Dedifferentiated amniotic fluid mesenchymal stem cell (primary cell): Measurements from ENCODE around the gene BUB3.

Experiments used
- DNase-seq: peaks from one replicate; pipeline ENCODE4 v3.0.0-alpha.2; 2016; ENCODE audit errors: extremely low spot score

BUB3 gene

DNA sequence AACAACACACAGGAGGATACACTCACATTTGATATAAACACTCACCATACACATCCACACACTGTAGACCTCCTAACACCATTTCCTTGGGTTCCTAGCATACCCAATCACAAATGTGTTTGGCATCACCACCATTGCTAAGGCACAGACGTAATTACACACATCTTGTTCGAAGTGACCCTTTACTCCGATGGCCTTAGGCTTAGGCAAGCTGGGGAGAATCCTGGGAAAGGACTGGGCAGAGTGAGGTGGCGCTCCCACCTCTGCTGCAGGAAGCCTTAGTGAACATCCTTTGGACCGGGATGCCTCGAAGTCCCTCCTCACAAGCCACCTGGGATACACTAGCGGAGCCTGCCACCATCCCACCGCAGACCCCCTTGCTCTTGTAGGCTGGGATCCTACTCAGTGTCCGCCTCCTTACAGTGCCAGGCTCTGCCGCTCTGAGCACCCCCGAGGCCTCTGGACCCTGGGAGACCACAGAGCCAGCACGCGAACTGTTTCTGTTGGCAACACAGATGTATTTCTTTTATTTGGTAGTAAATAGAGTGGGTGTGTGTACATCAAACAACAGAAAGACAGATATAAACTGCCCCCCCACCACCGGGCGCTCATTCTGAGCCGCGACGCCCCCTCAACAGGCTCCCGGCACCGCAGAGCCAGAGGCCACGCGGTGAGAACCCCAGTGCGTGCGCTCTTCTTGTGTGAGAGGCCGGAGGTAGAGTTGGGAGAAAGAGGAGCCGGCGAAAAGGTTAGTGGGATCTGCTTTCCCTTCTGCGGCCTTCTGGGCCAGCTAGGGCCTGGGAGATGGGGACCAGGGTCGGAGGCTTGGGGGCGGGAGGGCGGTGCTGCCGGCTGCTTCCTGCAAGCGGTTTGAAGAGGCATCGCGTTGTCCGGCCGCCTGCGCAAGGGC, 12.2 kb upstream of the BUB3 start:
- no peak for DNase-seq

DNA sequence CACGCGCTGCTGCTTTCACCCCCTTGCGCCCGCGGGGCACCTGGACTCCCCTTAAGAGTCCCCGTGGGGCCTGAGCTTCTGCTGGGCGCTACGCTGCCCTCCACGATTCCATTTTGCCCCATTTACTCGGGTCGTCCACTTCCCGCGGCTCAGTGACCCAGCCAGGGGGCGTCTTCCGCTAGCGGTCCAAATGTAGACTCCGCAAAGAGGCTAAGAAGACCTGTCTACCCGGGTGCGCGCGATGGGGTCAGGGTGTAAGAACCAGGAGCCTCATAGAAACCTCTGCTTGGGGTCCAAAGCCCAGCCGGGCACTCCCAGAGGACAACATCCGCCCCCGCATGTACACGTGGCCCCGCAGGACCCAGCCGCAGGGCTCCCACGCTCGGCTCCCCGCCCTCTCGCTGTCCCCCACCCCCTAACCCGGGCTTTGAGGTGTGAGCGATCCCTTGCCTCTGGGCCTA, 11.5 kb upstream of the BUB3 start:
- no peak for DNase-seq

DNA sequence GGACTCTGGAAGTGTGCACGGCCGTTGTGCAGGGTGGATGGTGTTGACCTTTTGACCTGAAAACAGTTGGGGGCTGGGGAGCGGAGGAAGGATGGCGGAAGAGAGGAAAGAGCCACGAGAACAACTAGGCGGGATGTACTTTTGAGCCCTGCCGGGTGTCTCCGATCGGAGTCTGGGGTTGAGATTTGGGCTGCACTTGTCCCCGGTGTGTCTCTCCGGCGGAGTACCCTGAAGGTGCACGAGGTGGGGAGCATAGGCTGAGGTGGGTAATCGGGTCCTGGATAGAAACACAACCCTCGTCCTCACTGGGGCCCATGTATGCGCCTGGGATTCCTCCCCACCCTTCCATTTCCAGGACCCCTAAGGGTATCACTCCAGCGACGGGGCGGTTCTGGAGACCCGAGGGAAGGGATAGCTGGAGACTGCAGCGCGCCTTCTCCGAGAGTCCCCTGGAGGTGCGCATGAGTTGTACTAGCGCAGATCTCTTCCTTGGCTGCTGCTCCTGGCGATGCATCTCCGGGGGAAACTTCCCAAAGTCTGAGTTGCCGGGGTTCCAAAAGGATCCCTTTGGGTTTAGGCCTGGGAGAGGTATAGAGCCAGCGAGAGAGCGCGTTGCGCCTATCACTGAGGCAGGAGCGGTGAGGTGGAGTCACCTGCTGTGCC, 10.9 kb upstream of the BUB3 start:
- no peak for DNase-seq

DNA sequence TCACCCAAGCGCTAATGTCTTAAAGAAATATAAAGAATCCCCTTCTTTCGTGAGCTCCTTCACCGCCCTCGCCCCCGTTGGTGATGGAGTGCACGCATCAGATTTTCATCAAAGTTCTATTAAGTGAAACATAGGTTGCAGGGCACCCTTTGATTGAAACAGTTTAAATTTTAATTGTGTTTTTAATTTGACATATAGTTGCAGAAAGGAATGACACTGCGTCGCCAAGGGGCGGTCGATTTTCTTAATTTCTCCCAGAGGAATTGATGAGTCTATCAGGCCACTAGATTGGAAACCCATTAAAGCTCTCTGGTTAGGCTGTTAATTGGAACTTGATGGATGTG, 10.4 kb upstream of the BUB3 start:
- DNase-seq, result no peak

DNA sequence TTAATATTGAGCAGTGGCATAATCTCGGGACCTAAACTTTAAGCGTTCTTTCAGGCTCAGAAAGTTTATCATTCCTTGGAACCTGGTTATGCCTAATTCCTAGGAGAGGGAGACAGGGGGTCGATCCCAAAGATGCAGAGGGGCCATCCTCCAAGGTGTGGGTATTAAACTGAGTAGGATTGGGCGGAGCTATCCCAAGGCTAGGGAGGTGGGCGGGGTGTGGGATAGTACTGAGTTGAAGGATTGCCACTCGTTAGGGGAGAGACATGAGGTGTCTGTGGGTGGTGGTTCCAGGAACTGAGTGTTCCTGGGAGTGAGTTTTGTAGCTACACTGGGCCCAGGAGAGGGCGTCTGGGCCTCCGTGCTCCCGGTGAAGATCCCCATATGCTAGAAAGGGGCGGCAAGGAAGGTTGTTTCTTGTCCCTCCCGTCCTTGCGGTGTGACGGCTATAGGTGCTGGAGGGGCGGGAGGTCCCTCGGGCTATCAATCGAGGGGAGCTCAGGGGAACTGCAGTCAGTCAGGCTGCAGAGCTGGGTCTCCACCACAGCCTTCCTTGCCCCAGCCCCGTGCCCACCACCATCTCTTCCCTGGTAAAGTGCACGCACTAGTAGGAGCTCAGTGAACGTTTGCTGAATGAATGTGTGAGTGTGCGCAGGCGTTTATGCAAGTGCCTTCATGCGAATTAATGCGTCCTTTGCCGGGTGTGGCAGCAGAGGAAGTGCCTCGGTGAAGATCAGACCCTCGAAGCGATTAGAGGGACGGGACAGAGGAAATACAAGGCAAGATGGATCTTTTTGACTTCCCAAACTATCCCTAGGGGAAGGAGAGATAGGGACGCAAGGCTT, 9.3 kb upstream of the BUB3 start:
- no peak for DNase-seq

DNA sequence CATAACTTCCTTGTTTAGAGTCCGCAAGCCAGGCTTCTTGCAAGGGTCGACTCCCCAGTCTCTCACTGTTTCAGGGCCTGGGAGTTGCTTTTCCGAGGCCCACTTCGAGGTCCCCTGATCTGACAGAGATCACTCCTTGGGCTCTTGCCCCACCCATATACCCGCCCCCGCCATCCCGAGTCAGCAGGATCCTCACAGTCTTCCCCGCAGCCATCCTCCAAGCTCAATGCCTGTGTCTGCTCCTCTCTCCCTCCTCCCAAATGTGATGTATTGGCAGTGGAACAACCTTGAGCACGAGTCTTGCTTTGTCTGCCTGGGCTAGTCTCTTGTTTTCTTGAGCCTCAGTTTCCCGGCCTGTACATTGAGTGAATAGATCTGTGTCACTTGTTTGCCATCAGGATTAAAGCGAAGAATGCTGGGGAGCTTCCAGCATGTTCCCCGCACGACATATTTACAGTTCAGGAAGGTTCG, 8.6 kb upstream of the BUB3 start:
- no peak for DNase-seq

DNA sequence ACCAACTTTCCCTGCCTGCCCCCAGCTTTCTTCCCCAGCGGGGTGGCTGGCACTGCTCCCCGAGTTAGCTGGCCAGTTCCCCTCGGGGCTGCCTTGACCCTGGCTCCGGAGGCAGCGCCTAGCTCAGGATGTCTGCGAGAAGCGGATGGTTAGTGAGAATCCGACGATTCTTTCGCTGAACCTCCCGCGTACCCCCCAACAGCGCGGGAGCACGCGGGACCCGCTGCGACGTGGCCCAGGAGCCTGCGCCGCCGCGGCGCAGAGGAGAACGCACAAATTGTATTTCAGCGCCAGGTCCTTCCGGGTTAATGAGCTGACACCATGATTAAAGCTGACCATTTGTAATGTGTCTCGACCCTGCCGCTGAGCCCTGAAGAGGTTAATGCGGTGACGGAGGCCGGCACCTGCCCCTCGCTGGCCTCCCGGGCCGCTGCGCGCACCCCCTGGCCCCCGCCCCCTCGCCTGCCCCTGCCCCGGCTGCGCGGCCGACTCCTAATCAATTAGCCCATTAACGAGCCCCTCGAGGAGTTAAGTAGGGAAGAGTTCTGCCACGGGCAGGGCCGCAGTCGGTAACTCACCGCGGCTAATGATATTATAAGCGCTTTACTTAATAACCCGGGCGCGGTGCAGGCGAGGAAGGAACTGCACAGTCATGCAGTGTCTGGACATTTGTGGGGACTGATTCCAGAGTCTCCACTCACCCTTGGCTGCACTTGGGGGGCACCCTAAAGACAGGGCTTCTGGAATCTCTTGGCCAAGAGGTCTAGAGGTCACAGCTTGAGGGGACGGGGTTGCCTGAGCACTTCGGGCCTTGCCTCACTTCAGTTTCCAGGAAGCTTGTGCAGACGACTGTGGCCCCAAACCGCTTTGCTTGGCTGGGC, 7.9 kb upstream of the BUB3 start:
- no peak for DNase-seq

DNA sequence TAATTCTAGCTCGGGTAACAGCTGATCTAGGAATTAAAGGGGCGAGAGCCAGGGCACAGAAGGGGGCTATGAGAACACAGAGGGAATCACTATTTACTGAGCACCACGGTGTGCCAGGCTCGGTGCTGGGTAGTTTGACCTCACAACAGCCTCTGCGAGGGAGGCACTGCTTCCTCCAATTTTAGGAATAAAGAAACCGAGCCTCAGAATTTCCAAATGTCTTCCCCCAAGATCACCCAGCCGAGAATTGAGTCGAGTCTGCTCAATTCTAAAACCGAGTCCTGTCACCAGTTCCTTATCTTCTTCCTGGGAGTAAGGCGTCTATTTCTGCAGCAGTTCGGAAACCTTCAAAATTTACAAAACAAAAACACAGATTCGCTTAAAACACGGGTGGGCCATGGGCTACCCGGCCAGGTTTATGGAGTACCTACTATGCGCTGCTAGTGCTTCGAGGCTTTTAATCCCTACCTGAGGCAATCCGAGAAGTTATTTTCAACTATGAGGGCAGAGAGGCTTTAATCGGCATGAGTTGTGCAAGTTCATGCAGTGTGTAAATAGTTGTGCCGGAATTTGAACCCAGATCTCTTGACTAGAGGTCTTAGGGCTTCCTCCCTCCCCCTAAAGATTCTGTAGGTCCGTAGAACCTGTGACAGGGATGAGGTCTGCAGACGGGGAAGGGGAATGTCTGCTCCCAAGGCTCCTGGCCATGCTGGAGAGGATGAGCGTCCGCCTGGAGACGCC, 7.1 kb upstream of the BUB3 start:
- no peak for DNase-seq

DNA sequence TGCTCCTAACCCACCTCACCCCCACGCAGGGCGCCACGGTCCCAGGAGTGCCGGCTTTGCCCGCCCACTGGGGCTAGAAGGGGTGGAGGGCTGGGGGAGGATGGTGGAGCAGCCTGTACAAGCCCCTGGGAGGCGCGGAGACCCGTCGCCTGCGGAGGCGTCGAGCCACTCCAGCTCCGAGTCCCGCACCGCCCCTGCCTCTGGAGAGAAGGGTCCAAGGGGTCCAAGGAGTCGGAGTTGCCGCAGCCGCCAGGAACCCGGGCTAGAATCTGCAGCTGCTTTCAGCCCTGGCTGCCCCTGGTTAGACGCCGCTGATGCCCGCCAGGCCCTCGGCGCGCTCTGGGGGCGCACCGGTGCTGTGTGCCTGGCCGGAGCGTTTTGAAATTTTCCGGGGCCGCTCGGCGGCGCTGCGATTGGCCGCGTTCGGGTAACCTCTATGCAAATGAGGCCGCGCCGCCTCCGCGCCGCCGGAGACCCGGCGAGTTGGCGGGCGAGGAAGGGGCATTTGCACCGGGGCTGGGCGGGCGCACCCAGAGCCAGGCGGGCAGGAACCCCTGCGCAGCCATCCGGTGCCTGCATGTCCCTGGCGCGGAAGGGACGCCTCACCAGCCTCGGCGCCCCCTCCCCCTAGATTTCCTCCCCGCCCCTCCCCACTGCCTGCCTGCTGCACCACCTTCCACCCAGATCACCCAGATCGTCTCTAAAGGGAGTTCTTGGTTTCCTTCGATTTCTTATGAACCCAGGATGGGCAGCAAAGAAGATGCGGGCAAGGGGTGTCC, 6.4 kb upstream of the BUB3 start, which contains the start of gene HMX2:
TSS of gene HMX2 (plus strand) at position 502 of the 779 bp plus-strand sequence. CDS start at position 745, 243 bp downstream.
- DNase-seq, result no peak

DNA sequence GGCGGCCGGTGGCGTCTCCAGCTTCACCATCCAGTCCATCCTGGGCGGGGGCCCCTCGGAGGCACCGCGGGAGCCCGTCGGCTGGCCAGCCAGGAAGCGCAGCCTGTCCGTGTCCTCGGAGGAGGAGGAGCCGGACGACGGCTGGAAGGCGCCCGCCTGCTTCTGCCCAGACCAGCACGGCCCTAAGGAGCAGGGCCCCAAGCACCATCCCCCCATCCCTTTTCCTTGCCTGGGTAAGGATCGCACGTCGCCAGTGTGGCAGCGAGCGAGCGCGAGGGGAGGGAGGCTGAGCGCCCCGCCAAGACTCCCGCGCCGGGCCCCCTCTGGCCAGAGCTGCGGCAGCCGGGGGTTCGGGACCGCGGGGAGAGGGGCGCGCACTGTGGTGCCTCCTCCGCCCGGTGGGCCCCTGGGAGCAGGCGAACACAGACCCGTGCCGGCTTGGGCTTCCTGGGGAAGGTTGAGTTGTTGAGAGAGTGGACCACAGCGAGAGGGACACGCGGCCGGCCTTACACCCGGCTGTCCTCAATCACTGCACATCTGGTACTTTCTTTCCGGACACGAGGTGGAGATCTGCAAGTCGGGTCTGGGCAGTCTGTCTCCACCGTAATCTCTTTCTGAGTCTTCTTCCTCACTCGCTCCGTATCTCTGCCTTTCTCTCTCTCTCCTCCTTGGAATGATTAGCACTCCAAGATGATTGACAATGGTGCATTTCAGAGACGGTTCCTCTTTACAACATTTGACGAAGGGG, 5.6 kb upstream of the BUB3 start:
- no peak for DNase-seq

DNA sequence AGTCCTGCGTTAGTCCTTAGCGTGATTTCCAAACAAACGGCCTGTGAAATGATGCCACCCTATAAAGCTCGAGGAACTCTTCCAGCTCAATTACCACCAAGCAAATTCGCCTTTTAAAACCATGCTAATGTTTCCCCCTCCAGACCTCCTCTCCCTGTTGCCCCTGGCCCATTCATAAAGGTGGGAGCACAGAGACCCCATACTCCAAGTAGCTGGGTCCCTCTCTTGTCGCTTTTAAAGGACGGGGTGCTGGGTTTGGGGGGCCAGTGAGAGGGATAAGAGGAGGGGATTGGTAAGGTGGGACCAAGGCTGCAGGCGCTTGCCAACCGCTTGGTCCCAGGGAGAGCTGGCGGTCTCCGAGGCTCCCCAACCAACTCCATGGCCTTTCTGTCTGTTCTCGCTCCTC, 5.0 kb upstream of the BUB3 start:
- no peak for DNase-seq

DNA sequence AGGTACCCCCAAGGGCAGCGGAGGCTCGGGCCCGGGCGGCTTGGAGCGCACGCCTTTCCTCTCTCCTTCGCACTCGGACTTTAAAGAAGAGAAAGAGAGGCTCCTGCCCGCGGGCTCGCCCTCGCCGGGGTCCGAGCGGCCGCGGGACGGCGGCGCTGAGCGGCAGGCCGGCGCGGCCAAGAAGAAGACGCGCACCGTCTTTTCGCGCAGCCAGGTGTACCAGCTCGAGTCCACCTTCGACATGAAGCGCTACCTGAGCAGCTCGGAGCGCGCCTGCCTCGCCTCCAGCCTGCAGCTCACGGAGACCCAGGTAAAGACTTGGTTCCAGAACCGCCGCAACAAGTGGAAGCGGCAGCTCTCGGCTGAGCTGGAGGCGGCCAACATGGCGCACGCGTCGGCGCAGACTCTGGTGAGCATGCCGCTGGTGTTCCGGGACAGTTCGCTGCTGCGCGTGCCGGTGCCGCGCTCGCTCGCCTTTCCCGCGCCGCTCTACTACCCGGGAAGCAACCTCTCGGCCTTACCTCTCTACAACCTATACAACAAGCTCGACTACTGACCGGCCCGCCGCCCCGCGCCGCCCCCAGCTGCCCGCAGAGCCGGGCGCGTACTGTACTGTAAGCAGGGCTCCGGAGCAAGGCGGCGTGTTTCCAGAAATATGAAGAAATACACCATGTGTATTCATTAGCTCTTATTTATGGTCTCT, 4.5 kb upstream of the BUB3 start:
- no peak for DNase-seq

DNA sequence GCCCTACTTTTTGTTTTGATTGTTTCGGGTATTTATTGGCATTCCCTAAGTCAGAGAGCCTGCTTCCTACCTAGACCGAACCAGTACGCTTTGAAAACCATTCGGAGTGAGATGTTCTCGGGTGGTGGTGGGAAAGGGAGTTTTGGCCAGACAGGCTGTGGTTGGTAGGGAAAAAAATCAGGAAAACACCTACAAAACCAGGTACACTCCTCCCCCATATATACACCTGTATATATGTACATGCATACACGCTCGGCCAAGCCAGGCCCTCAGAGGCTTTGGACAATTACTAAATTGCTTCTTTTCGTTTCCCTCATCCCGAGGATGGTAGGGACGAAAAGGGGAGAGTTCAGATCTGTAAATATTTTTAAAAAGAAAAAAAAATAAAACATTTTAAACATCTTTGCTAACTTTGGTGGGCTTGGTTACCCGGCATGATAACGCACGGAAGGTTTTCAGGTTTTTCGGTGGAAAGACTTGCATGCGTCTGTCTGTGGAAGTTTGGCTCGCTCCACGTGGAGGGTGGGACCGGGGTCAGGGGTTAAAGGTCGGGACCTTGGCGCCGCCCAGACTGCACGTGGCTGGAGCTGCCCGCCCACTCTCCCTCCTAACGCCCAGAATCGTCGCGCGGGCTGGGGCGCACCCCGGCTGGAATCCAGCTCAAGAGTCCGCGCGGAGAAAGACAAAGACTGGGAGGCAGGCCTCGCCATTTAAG, 3.8 kb upstream of the BUB3 start:
- DNase-seq, result no peak

DNA sequence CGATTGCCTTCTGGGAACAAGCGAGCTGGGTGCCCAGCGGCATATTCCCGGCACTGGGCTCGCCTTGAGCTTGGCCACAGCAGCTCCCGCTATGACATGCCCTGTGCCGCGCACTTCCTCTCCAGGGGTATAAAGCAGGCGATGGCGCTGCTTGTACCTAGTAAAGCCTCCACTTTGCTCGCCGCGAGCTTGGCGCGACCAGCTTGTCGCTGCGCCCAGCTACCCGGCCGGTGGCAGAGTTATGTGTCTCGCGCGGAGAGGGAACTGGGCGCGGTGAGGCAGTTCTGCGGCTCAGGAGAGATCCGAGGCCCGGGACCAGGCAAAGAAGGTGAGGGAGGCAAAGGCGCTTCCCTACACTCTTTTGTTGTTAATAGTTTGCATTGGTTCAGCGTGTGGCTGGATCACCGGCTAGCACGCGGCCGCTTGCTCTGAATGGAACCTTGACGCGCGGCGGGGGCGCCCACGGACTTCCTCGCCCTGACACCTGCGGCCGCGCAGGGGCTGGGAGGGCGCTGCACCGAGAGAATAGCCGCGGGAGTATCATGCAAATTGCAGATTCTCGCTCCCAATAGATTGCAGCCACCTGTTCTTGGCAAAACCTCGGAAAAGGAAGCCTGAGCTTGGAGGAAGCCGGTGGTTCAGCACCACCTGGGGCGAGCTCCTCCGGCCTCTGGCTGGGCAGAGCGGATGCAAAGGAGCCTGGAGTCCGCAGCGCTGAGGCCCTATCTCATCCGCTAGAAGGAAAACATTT, 3.0 kb upstream of the BUB3 start:
- DNase-seq, result no peak

DNA sequence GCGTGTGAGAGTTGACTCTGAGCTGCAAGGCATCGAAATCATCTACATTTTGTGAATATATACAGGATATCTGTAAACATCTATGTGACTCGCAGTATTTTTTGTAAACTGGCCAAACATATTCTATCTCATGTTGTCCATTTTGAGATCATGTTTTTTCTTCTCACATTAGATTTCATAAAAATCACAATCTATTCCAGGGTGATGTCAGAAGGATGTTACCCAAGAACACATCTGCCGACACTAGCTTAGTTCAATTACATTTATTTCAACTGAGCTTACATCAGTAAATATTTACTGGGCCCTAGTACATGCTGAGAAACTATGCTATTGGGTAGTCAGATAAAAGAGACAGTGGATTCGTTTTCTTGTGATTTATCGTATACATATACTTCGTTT, 2.5 kb upstream of the BUB3 start:
- DNase-seq, result no peak

DNA sequence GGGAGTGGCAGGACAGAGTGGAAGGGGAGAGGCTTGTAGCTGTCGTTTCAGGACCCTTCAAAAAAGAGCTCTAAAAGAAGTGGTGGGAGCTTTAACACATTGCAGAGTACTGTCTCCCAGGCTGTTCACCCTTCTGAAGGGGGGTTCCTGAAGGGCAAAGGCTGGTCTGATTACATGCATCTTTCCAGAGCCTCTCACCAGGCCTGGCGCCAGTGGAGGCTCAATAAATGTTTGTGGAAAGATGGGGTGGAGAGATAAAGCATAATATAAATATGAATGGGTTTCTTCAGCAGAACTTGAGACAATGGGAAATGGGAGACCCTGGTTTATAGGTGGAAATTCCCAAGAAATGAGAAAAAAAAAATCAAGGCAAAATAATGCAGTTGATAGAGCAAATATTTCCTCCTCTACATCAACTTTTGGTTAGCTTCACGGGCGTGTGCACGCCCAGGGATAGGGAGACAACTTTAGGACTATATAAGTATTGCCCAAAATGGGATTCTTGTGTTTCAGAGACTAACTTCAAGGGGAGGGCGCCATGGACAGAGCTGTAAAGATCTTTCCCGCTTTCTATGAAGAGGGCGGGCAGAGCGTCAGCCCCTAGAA, 613 bp upstream of the BUB3 start:
- DNase-seq, result no peak
